H1 (cell line): Measurements from ENCODE around the gene HOXC13. TPM values are rescaled to one million over a fixed set of nuclear protein-coding genes. Genes with fewer than 3 reads are reported as not detected.

ENCODE experiments used
- CTCF ChIA-PET: fragments of 300-600 bp; sonication (Branson Sonifier 250); formaldehyde crosslinking; loops from one replicate; lab custom pipeline; 2021; ENCODE audit not compliant: partially characterized antibody; lab: Charles Lee
- POLR2A ChIA-PET: fragments of 300-600 bp; sonication (Branson Sonifier 250); formaldehyde crosslinking; loops from one replicate; lab custom pipeline; 2021; ENCODE audit warnings: inconsistent platforms; ENCODE audit not compliant: partially characterized antibody; lab: Charles Lee
- DNase-seq, 2 experiments: peaks; one replicate each; pipeline versions ENCODE4 v3.0.0 to v3.0.0-alpha.2; 2010 to 2022; ENCODE audit warnings: low spot score in 2 of 2, low read depth in 1 of 2, mixed read lengths in 1 of 2
- FAIRE-seq: peaks from 2 replicates; lab custom pipeline; 2011; peaks lifted over from hg19 to GRCh38; lab: Jason Lieb, UNC
- H2AFZ ChIP-seq: 2 replicates; pipeline ENCODE4 v1.8.1; 2012; ENCODE audit warnings: low read length, inconsistent platforms
- H2AK5ac ChIP-seq: 2 replicates; pipeline ENCODE4 v1.6.1; 2013; ENCODE audit warnings: low read depth, low read length
- H2BK120ac ChIP-seq: replicated peaks from 2 replicates; pipeline ENCODE3; 2013; ENCODE audit warnings: low read depth, low read length, inconsistent platforms
- H2BK12ac ChIP-seq: 2 replicates; pipeline ENCODE4 v1.6.1; 2013; ENCODE audit warnings: low read depth, low read length
- H2BK15ac ChIP-seq: 2 replicates; pipeline ENCODE4 v1.6.1; 2013; ENCODE audit warnings: low read length
- H2BK20ac ChIP-seq: 2 replicates; pipeline ENCODE4 v1.6.1; 2013; ENCODE audit warnings: low read length
- H2BK5ac ChIP-seq: 2 replicates; pipeline ENCODE4 v1.6.1; 2013; ENCODE audit warnings: low read depth, low read length
- H3K14ac ChIP-seq: 2 replicates; pipeline ENCODE4 v1.6.1; 2013; ENCODE audit warnings: inconsistent platforms; ENCODE audit not compliant: insufficient read length
- H3K18ac ChIP-seq: 2 replicates; pipeline ENCODE4 v1.6.1; 2013; ENCODE audit warnings: low read length; ENCODE audit errors: extremely low read depth
- H3K23ac ChIP-seq: 2 replicates; pipeline ENCODE4 v1.6.1; 2013; ENCODE audit warnings: inconsistent platforms; ENCODE audit not compliant: insufficient read length
- H3K23me2 ChIP-seq: 2 replicates; pipeline ENCODE4 v1.6.1; 2013; ENCODE audit warnings: low read depth, low read length
- H3K27ac ChIP-seq: 2 replicates; pipeline ENCODE4 v1.6.1; 2011; ENCODE audit warnings: low read depth, low read length, inconsistent platforms
- H3K27me3 ChIP-seq, 4 experiments: replicated peaks in 1 of 4; 1 replicate in 1 of 4; 2 replicates in 3 of 4; pipeline versions ENCODE4 v1.6.1 to v1.8.1; 2011 to 2013; ENCODE audit warnings: low read length in 3 of 4, mild to moderate bottlenecking in 3 of 4, inconsistent platforms in 2 of 4, mixed read lengths in 2 of 4, moderate library complexity in 1 of 4; ENCODE audit not compliant: control insufficient read depth in 3 of 4, insufficient read depth in 3 of 4; ENCODE audit errors: extremely low read depth in 1 of 4
- H3K36me3 ChIP-seq, 4 experiments: 2 replicates each; pipeline versions ENCODE4 v1.6.1 to v1.8.1; 2011 to 2013; ENCODE audit warnings: mild to moderate bottlenecking in 4 of 4, low read length in 3 of 4, moderate library complexity in 2 of 4, control low read depth in 1 of 4, inconsistent platforms in 1 of 4; ENCODE audit not compliant: insufficient read depth in 4 of 4, control insufficient read depth in 2 of 4
- H3K4ac ChIP-seq: replicated peaks from 2 replicates; pipeline ENCODE3; 2013; ENCODE audit warnings: low read length, low read depth, mixed read lengths, inconsistent platforms; ENCODE audit not compliant: insufficient read length
- H3K4me1 ChIP-seq, 4 experiments: replicated peaks in 1 of 4; 1 replicate in 1 of 4; 2 replicates in 3 of 4; pipeline versions ENCODE4 v1.6.1 to v1.8.1; 2011 to 2013; ENCODE audit warnings: low read length in 3 of 4, inconsistent platforms in 2 of 4, mixed read lengths in 1 of 4; ENCODE audit not compliant: insufficient read depth in 4 of 4, control insufficient read depth in 3 of 4
- H3K4me2 ChIP-seq, 2 experiments: 2 replicates each; pipeline versions ENCODE4 v1.6.1 to v1.8.1; 2011 to 2013; ENCODE audit warnings: low read depth in 2 of 2, low read length in 2 of 2, control low read depth in 1 of 2, inconsistent platforms in 1 of 2, mild to moderate bottlenecking in 1 of 2; ENCODE audit not compliant: insufficient read depth in 1 of 2
- H3K4me3 ChIP-seq, 4 experiments: fragments of 200-600, 300-600 bp in 1 of 4; sonication (generic), shearing (Covaris generic), sonication (Bioruptor Twin) in 1 of 4; 2 replicates each; pipeline versions ENCODE4 v1.5.1 to v1.8.1; 2011 to 2016; ENCODE audit warnings: low read length in 4 of 4, low read depth in 3 of 4, control low read depth in 2 of 4, inconsistent platforms in 2 of 4, mild to moderate bottlenecking in 2 of 4, mixed read lengths in 1 of 4, moderate library complexity in 1 of 4; ENCODE audit not compliant: insufficient read depth in 2 of 4; ENCODE audit errors: extremely low read depth in 1 of 4
- H3K56ac ChIP-seq: replicated peaks from 2 replicates; pipeline ENCODE3; 2013; ENCODE audit warnings: low read depth, mild to moderate bottlenecking, mixed read lengths, low read length, inconsistent platforms; ENCODE audit not compliant: insufficient read length
- H3K79me1 ChIP-seq: 2 replicates; pipeline ENCODE4 v1.6.1; 2013; ENCODE audit warnings: low read depth, low read length, control low read depth
- H3K79me2 ChIP-seq, 2 experiments: 2 replicates each; pipeline versions ENCODE4 v1.6.1 to v1.8.1; 2012 to 2013; ENCODE audit warnings: low read length in 2 of 2, mild to moderate bottlenecking in 2 of 2, inconsistent platforms in 1 of 2; ENCODE audit not compliant: insufficient read depth in 2 of 2, control insufficient read depth in 1 of 2
- H3K9ac ChIP-seq, 4 experiments: replicated peaks in 1 of 4; 1 replicate in 1 of 4; 2 replicates in 3 of 4; pipeline versions ENCODE4 v1.6.1 to v1.8.1; 2011 to 2013; ENCODE audit warnings: low read depth in 3 of 4, low read length in 3 of 4, control low read depth in 2 of 4, mild to moderate bottlenecking in 2 of 4, moderate library complexity in 2 of 4, inconsistent platforms in 1 of 4; ENCODE audit errors: extremely low read depth in 1 of 4
- H3K9me3 ChIP-seq, 2 experiments: 2 replicates each; pipeline versions ENCODE4 v1.6.1 to v1.8.1; 2012 to 2013; ENCODE audit warnings: mild to moderate bottlenecking in 2 of 2, moderate library complexity in 2 of 2, control low read depth in 1 of 2, inconsistent platforms in 1 of 2, low read depth in 1 of 2, low read length in 1 of 2, mixed read lengths in 1 of 2; ENCODE audit not compliant: insufficient read depth in 2 of 2
- H4K20me1 ChIP-seq, 2 experiments: replicated peaks in 1 of 2; 2 replicates each; pipeline versions ENCODE3 to v1.8.1; 2011 to 2013; ENCODE audit warnings: inconsistent platforms in 2 of 2, low read length in 2 of 2, mild to moderate bottlenecking in 1 of 2; ENCODE audit not compliant: insufficient read depth in 2 of 2, control insufficient read depth in 1 of 2
- H4K5ac ChIP-seq: 2 replicates; pipeline ENCODE4 v1.6.1; 2013; ENCODE audit warnings: low read length, low read depth, mixed read lengths, inconsistent platforms; ENCODE audit not compliant: insufficient read length
- H4K8ac ChIP-seq: 2 replicates; pipeline ENCODE4 v1.8.0; 2013; ENCODE audit warnings: mild to moderate bottlenecking, moderate library complexity, low read length, inconsistent platforms; ENCODE audit not compliant: insufficient read depth; ENCODE audit errors: extremely low read depth
- H4K91ac ChIP-seq: replicated peaks from 2 replicates; pipeline ENCODE3; 2013; ENCODE audit warnings: low read length, mixed read lengths, inconsistent platforms; ENCODE audit not compliant: insufficient read length
- CBX8 ChIP-seq: fragments of 300-800, 300-1000 bp; sonication (generic); IDR thresholded peaks from 2 replicates; pipeline ENCODE4 v1.7.1; 2016; ENCODE audit warnings: low read depth, low read length, borderline replicate concordance
- RNF2 ChIP-seq: fragments of 200-900, 300-1000 bp; sonication (generic); IDR thresholded peaks from 2 replicates; pipeline ENCODE4 v1.7.1; 2016; ENCODE audit warnings: borderline replicate concordance, low read depth, mild to moderate bottlenecking, antibody characterized with exemption, low read length; ENCODE audit not compliant: poor library complexity, severe bottlenecking; ENCODE audit errors: missing control alignments
- SIRT6 ChIP-seq: IDR thresholded peaks from one replicate; pipeline ENCODE4 v1.7.1; 2012; ENCODE audit warnings: low read length, inconsistent platforms
- WGBS, 2 experiments: shearing (Covaris generic) in 1 of 2; methylation state at CpG; one replicate each; pipeline versions ENCODE4 v1.1.6 to v1.1.7; 2013 to 2015; ENCODE audit warnings: low lambda C conversion rate in 2 of 2, mixed read lengths in 2 of 2, inconsistent platforms in 1 of 2, low coverage in 1 of 2, missing lambda C conversion rate in 1 of 2; ENCODE audit not compliant: insufficient replicate concordance in 2 of 2, insufficient coverage in 1 of 2, insufficient read length in 1 of 2; ENCODE audit errors: extremely low coverage in 1 of 2, missing lambda C conversion rate in 1 of 2; 5-methylcytosine and 5-hydroxymethylcytosine counted together
- polyA plus RNA-seq, 7 experiments: library from polyadenylated mRNA; depleted of rRNA in 3 of 7; stranded (reverse) in 5 of 7; unstranded in 2 of 7; fragments of >200 nt in 5 of 7; fragments of 200-250 nt in 2 of 7; gene quantifications; 1 replicate in 5 of 7; 2 replicates in 1 of 7; 4 replicates in 1 of 7; pipeline versions ENCODE4 v1.2.1 to v1.2.3, GENCODE V29; 2011 to 2013; ENCODE audit warnings: missing spikeins in 2 of 7, mixed read lengths in 2 of 7
- total RNA-seq: library from RNA; stranded (reverse); fragmentation: NEBNext Ultra II Directional; extraction: Animal tissue kit (Norgen Biotek cat#: 25700); gene quantifications from 2 replicates; pipeline ENCODE4 v1.2.1, GENCODE V29; 2021

The HOXC13 gene
- total and polyA plus RNA-seq, 2 of the 8 experiments (the other 6 are each of a cell fraction or from before 2014, with no cell fraction given) = 0.02 TPM; not detected in 1

DNA sequence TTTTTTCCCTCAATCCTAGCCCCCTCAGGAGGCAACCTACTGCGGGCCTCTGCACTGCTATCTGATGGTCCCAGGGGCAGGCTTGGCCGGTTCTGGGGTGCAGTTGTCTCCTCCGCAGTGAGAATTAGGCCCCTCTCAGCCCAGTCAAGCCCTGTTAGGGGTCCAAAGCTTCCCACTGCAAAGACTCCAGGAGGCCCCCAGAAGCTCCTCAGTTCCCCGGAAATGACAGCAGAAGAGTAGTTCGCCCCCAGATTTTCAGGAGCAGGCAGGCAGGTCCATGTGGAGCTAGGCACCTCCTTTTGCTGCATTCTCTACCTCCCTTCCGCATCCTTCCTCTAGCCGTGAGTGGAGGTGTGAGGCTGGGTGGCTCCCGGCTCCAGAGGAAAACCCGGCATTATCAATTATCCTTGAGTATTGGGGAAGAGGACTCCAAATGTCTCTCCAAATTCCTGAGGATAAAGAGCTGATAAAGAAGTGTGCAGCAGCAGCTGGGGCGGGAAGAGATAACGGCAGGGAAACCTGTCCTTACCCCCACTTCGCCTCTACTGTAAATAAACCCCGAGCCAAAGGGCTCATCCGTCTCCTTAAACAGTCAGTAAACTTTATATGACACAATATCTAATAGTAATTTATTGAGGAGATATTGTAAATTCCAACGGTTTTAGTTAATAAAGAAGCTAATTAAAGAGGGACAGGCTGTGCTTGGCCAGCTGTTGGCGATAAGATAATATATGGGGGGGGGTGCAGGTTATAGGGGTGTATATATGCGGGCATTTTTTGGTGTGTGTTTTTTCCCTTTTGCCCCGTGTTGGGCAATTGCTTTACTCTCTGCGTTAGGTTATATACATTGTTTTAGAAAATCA lies 15.4 kb downstream of the HOXC13 start:
- H3K27me3 ChIP-seq = peaks cover 100% of the 10 kb centered on the region in 4 experiments
- H3K79me2 ChIP-seq = no peaks in the 10 kb centered on the region
- peaks cover 29 to 59% of the 10 kb centered on the region in 2 experiments for H4K20me1 ChIP-seq
- no peak overlapping the region for H2BK120ac ChIP-seq
- no peak overlapping the region; a peak in 1 of 4 replicates for H3K4me2 ChIP-seq
- no peaks in the 10 kb centered on the region for H3K23me2 ChIP-seq
- H3K79me1 ChIP-seq = no peaks in the 10 kb centered on the region
- H3K4me1 ChIP-seq = peaks cover 0 to 19% (median 4%) of the 10 kb centered on the region in 4 experiments; a peak in 6 of 7 replicates
- H4K8ac ChIP-seq = no peak overlapping the region
- H4K91ac ChIP-seq = no peak overlapping the region
- no peak overlapping the region for H3K4ac ChIP-seq
- H3K18ac ChIP-seq = no peak overlapping the region
- no peak for DNase-seq
- CTCF ChIA-PET = interaction anchor here (0.6 to 5.6 kb wide), 18 partner anchors 11 to 210 kb away, joined by 3 to 40 read pairs (median 4); partner anchors contain the start of genes CISTR, HOXC10, HOXC11 and HOXC4
- no peak overlapping the region for H3K27ac ChIP-seq
- 0 out of 2 replicates have a peak overlapping the region, but pooled peaks have one; percentile 27 for H2BK12ac ChIP-seq
- FAIRE-seq = no peak
- WGBS, 2 experiments = 20% methylated on average over 19 of the region's 19 CpGs; no CpG with 5 or more reads in 1 of the 2 experiments
- H3K36me3 ChIP-seq = peaks cover 0 to 9% (median 0%) of the 10 kb centered on the region in 4 experiments; a peak in 1 of 8 replicates
- TF ChIP-seq CBX8 (peak; percentile 50), SIRT6 (no peak), RNF2 (peak; percentile 80)
- TF ChIP-seq, all 59 proteins: peak for 2
- Histone ChIP-seq H2AFZ (no peak overlapping the region), H3K14ac (no peak overlapping the region), H2BK15ac (no peak overlapping the region), H3K9ac (no peak overlapping the region), H2AK5ac (0 out of 2 replicates have a peak overlapping the region, but pooled peaks have one; percentile 48), H2BK20ac (no peak overlapping the region), H3K9me3 (no peaks in the 10 kb centered on the region; a peak in 1 of 4 replicates), H3K4me3 (no peak overlapping the region), H3K56ac (no peak overlapping the region), H2BK5ac (no peak overlapping the region), H3K23ac (no peak overlapping the region), H4K5ac (no peak overlapping the region)
- POLR2A ChIA-PET = interaction anchor here (2.5 to 3.2 kb wide), 2 partner anchors 12 to 16 kb away, joined by 9 to 12 read pairs; partner anchors contain the start of gene HOXC13
